ENCODE data around the gene SLC6A17.

The SLC6A17 gene

GRCh38 chr1:110243146-110243545 lies 92.9 kb downstream of the SLC6A17 start:
- no peak for DNase-seq

- peak; percentile 58 for DNase-seq
These were observed 93.3 kb downstream of the SLC6A17 start for GRCh38 chr1:110243574-110243973.

- no peak for DNase-seq
These were observed 95.8 kb downstream of the SLC6A17 start for GRCh38 chr1:110245876-110246620.

DNA sequence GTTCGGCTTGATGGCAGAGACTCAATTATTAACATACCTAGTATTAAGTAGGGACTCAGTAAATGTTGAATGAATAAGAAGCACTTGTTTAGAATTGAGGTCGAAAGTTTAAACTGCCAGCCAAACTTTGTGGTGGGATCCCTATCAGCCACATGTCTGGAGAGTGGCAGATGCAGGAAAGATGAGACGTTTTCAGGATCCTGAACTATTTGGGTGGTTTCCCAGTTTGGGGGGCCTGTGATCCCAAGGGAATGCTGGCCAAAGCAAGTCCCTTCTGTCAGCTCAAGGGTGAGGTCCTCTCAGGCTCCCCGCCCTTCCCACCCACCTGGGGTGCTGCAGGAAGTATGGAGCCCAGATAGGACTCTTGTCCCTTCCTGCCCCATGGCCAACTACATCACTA lies 98.5 kb downstream of the SLC6A17 start:
- no peak for DNase-seq

DNA sequence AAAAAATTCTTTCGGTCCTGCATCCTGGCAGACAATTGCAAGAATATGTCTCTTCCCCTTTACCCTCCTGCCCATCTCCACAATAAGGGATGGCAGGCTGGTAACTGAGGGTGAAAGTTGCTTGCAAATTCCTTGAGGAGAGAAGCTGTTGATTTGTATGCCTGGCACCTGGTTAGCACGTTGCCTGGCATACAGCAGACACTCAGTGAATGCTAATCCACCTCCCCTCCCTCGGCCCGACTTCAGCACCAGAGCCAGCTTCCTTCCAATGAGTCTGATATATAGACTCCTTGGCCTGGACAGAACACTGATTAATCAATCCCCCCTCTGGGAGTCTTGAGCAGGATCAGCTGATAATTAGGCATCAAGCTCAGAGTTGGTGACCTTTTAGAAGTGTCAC lies 99.0 kb downstream of the SLC6A17 start:
- no peak for DNase-seq

DNA sequence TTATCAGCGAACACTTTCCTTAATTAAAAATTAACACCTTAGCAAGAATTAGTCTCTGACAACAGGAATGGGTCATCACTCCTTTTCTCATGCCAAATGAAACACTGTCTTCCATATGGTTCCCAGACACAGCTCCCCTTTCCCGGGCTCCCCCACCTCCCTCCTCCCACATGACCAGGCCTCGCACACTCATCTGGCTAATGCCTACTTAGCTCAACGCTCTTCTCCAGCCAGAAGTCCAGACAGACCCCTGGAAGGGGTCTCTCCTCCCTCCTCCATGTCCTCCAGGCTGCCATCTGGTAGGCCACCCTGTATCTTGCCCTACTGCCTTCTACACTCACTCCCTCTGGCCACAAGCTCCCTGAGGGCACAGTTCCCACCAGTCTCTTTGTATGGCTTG lies 99.7 kb downstream of the SLC6A17 start:
- DNase-seq = peak; percentile 38

GRCh38 chr1:110250749-110251148 lies 100.5 kb downstream of the SLC6A17 start:
- no peak for DNase-seq
